Measurements from ENCODE around the gene SLC12A1.
"Not testable (repeated sequence)": the region's sequence is repeated elsewhere in the genome, so short reads cannot be mapped to it uniquely, and the experiment has no call there.

SLC12A1 gene

GRCh38 chr15:48315041-48315440 is 108.9 kb downstream of the SLC12A1 start:
- FAIRE-seq: no peak

GRCh38 chr15:48317221-48317620 is 111.1 kb downstream of the SLC12A1 start:
- no peak for FAIRE-seq

- FAIRE-seq: no peak
These were observed 112.0 kb downstream of the SLC12A1 start for GRCh38 chr15:48318131-48318530.

- FAIRE-seq: no peak
These were observed 117.2 kb downstream of the SLC12A1 start for GRCh38 chr15:48323294-48323693.

- no peak for FAIRE-seq
These were observed 118.8 kb downstream of the SLC12A1 start for GRCh38 chr15:48324949-48325348.

GRCh38 chr15:48325400-48325799 is 119.3 kb downstream of the SLC12A1 start:
- FAIRE-seq: no peak

- FAIRE-seq: not testable (repeated sequence)
These were observed 120.1 kb downstream of the SLC12A1 start for GRCh38 chr15:48326180-48326579.

- FAIRE-seq: no peak
These were observed 124.1 kb downstream of the SLC12A1 start for GRCh38 chr15:48330105-48330785.

- no peak for FAIRE-seq
These were observed 125.0 kb downstream of the SLC12A1 start, which contains the start of gene DUT for GRCh38 chr15:48330855-48331795. TSS of gene DUT (plus strand) at chr15:48331429. CDS start at chr15:48331516, 87 bp downstream.

- FAIRE-seq: no peak
These were observed 125.9 kb downstream of the SLC12A1 start for GRCh38 chr15:48331796-48332641.

GRCh38 chr15:48332642-48333034 is 126.5 kb downstream of the SLC12A1 start:
- no peak for FAIRE-seq

GRCh38 chr15:48333540-48333939 is 127.4 kb downstream of the SLC12A1 start:
- FAIRE-seq: no peak

- no peak for FAIRE-seq
These were observed 128.2 kb downstream of the SLC12A1 start for GRCh38 chr15:48334260-48334659.

GRCh38 chr15:48336940-48337339 is 130.8 kb downstream of the SLC12A1 start:
- FAIRE-seq: no peak

GRCh38 chr15:48337607-48338006 is 131.5 kb downstream of the SLC12A1 start:
- FAIRE-seq: no peak

GRCh38 chr15:48340111-48340510 is 134.0 kb downstream of the SLC12A1 start:
- no peak for FAIRE-seq

- no peak for FAIRE-seq
These were observed 137.8 kb downstream of the SLC12A1 start for GRCh38 chr15:48343865-48344264.

GRCh38 chr15:48345516-48345915 is 139.4 kb downstream of the SLC12A1 start:
- FAIRE-seq: no peak

GRCh38 chr15:48352474-48353072 is 146.5 kb downstream of the SLC12A1 start:
- FAIRE-seq: peak; percentile 95
